KMS-11 (cell line): ENCODE results near the gene SS18.

Experiments used
- H2AFZ ChIP-seq: fragments of 200-600 bp; sonication (generic); 2 replicates; pipeline ENCODE4 v1.6.1; 2016; ENCODE audit warnings: antibody characterized with exemption, mixed run types, low read depth
- H3K27ac ChIP-seq: fragments of 200-600 bp; sonication (generic); 2 replicates; pipeline ENCODE4 v1.6.1; 2016; ENCODE audit warnings: mild to moderate bottlenecking, mixed run types
- H3K27me3 ChIP-seq: fragments of 200-600 bp; sonication (generic); 2 replicates; pipeline ENCODE4 v1.6.1; 2017; ENCODE audit warnings: mild to moderate bottlenecking, low read depth, mixed run types, moderate library complexity; ENCODE audit not compliant: insufficient read depth
- H3K36me3 ChIP-seq: fragments of 200-600 bp; sonication (generic); 2 replicates; pipeline ENCODE4 v1.6.1; 2017; ENCODE audit warnings: mild to moderate bottlenecking, mixed run types; ENCODE audit not compliant: insufficient read depth
- H3K4me1 ChIP-seq: fragments of 200-600 bp; sonication (generic); 2 replicates; pipeline ENCODE4 v1.6.1; 2016; ENCODE audit warnings: mild to moderate bottlenecking, low read depth, mixed run types; ENCODE audit not compliant: poor library complexity, severe bottlenecking
- H3K4me2 ChIP-seq: fragments of 200-600 bp; sonication (generic); 2 replicates; pipeline ENCODE4 v1.7.0; 2016; ENCODE audit warnings: mild to moderate bottlenecking, mixed run types
- H3K4me3 ChIP-seq: fragments of 200-600 bp; sonication (generic); IDR thresholded peaks from 2 replicates; pipeline ENCODE4 v1.6.1; 2017; ENCODE audit warnings: low read depth, low read length, mixed read lengths; ENCODE audit not compliant: insufficient read depth
- H3K79me2 ChIP-seq: fragments of 200-600 bp; sonication (generic); 2 replicates; pipeline ENCODE4 v1.6.1; 2016; ENCODE audit warnings: low read depth, mixed run types; ENCODE audit not compliant: insufficient read depth
- H3K9ac ChIP-seq: fragments of 200-600 bp; sonication (generic); 2 replicates; pipeline ENCODE4 v1.6.1; 2016; ENCODE audit warnings: mild to moderate bottlenecking, mixed run types
- H4K20me1 ChIP-seq: fragments of 200-600 bp; sonication (generic); 2 replicates; pipeline ENCODE4 v1.6.1; 2016; ENCODE audit warnings: mild to moderate bottlenecking, mixed run types; ENCODE audit not compliant: insufficient read depth
- CTCF ChIP-seq: fragments of 200-600 bp; sonication (generic); conservative IDR thresholded peaks from 2 replicates; pipeline ENCODE4 v1.6.1; 2017; ENCODE audit warnings: low read depth, mild to moderate bottlenecking, antibody characterized with exemption, low read length, moderate library complexity, mixed read lengths

SS18 gene

GRCh38 chr18:25982961-25983360, 107.5 kb downstream of the SS18 start:
- Histone ChIP-seq H3K4me3 (no peak overlapping the region), H3K4me2 (no peak overlapping the region), H3K4me1 (peaks cover 15% of the 10 kb centered on the region), H3K36me3 (no peaks in the 10 kb centered on the region), H4K20me1 (no peaks in the 10 kb centered on the region), H3K27ac (no peak overlapping the region), H3K9ac (no peak overlapping the region), H2AFZ (no peak overlapping the region), H3K27me3 (no peaks in the 10 kb centered on the region), H3K79me2 (no peaks in the 10 kb centered on the region)
- TF ChIP-seq CTCF = no peak

- Histone ChIP-seq H3K79me2 (no peaks in the 10 kb centered on the region), H3K9ac (no peak overlapping the region), H3K4me2 (no peak overlapping the region), H3K4me3 (no peak overlapping the region), H2AFZ (no peak overlapping the region), H3K36me3 (no peaks in the 10 kb centered on the region), H3K4me1 (peaks cover 15% of the 10 kb centered on the region), H3K27ac (no peak overlapping the region), H4K20me1 (no peaks in the 10 kb centered on the region), H3K27me3 (no peaks in the 10 kb centered on the region)
- no peak for TF ChIP-seq CTCF
Observed at GRCh38 chr18:25982153-25982552, 108.3 kb downstream of the SS18 start.

GRCh38 chr18:25979369-25980040, 110.9 kb downstream of the SS18 start:
- Histone ChIP-seq H3K9ac (no peak overlapping the region), H3K79me2 (no peaks in the 10 kb centered on the region), H3K27me3 (no peaks in the 10 kb centered on the region), H3K4me1 (peaks cover 15% of the 10 kb centered on the region), H3K36me3 (no peaks in the 10 kb centered on the region), H4K20me1 (no peaks in the 10 kb centered on the region), H2AFZ (no peak overlapping the region), H3K4me3 (no peak overlapping the region), H3K27ac (no peak overlapping the region), H3K4me2 (no peak overlapping the region)
- no peak for TF ChIP-seq CTCF

- H3K27me3 ChIP-seq = no peaks in the 10 kb centered on the region
- no peak for TF ChIP-seq CTCF
- H2AFZ ChIP-seq = no peak overlapping the region
- H3K4me3 ChIP-seq = no peak overlapping the region
- no peaks in the 10 kb centered on the region for H4K20me1 ChIP-seq
- no peaks in the 10 kb centered on the region for H3K79me2 ChIP-seq
- no peak overlapping the region for H3K27ac ChIP-seq
- no peaks in the 10 kb centered on the region for H3K36me3 ChIP-seq
- H3K4me2 ChIP-seq = no peak overlapping the region
- peaks cover 15% of the 10 kb centered on the region for H3K4me1 ChIP-seq
- no peak overlapping the region for H3K9ac ChIP-seq
Observed at GRCh38 chr18:25976554-25976953, 113.9 kb downstream of the SS18 start.
